ENCODE measurements around the gene PEX5L.
"Not testable (repeated sequence)": the region's sequence is repeated elsewhere in the genome, so short reads cannot be mapped to it uniquely, and the experiment has no call there.

Gene PEX5L

GRCh38 chr3:179829401-179829800, 207.3 kb downstream of the PEX5L start:
- DNase-seq: no peak

DNA sequence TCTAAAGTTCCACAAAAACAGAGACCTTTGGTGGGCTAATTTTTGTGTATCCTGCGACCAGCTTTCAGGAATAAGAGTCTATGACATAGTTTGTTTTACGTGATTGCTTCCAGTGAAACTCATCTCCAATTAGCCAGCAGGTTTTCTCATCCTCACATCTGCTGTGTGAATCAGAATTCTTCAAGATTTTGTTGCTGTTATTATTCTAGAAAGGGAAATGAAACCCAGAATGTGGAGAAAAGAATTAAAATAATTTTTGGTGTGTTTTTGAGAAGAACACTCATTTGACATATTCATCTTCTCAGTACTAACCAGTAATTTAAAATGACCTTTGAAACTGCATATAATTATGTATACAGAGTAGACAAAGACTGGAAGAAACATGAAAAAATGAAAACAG, 208.0 kb downstream of the PEX5L start:
- DNase-seq: no peak

DNA sequence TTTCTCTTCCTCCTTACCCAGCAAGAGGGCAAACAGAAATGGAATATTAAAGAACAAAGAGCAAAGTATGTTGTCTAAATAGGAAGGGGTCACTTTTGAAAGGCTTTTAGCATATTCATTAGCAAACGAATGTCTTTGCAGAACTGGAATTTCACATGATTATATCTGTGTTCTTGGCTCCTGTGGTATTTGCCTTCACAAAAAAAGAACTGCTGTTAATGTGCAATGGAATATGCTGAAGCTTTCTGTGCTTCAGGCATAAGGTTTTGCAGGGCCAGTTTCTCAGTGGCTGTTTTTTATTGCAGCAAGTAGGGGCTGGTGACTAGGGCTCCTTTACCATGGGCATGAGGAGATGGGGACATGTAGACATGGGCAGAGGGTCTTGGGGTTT, 210.5 kb downstream of the PEX5L start:
- DNase-seq: no peak

DNA sequence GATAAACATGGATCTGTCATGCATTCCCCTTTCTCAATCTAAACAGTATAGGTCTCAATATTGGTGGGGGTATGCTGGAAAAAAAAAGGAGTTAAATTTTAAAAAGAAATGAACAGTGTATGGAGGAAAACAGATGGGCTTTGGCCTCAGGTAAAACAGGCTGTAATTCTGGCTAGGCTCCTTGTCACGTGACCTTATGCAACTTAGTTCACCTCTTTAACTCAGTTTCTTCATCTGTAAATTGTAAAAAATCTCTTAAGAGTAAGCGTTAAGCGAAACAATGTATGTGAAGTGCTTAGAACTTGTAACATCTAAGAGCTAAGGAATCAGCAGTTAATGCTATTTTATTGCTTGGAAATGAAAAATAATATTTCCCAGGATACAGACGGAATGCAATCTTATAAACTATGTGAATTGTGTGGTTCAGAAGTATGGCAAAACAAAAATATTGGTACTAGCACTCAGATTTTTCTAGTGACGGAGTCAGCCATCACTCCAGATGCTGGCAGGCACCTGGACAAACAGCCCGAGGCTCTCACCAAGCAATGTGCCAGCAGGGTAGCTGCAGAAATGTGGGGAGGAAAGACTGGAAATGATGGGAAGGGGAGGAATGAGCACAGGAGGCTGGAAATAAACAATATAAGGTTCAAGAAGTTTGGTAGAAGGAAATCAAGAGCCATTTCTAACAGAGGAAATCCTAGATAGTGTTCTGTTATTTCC, 211.1 kb downstream of the PEX5L start:
- no peak for DNase-seq

DNA sequence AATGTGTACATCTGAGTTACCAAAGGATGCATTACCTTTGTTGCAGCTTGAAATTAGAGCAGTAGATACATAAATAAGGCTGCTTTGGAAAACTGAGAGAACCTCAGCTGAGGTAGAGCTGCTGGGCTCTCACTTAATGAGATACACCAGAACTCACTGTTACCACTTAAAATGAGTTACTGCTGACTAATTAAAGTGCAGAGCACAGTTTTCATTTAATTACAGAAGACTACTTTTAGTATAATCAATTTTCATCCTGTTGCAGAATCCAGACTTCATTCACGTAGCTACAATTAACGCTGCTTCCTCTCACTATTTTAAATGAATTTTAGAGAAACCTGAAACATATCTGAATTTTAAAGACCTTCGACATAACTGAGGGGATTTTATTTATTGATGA, 214.4 kb downstream of the PEX5L start:
- DNase-seq: no peak

- no peak for DNase-seq
These were observed 217.4 kb downstream of the PEX5L start for GRCh38 chr3:179819379-179819778.

- DNase-seq: no peak
These were observed 224.7 kb downstream of the PEX5L start for GRCh38 chr3:179812096-179812382.

- DNase-seq: no peak
These were observed 225.2 kb downstream of the PEX5L start for GRCh38 chr3:179811321-179812095.

DNA sequence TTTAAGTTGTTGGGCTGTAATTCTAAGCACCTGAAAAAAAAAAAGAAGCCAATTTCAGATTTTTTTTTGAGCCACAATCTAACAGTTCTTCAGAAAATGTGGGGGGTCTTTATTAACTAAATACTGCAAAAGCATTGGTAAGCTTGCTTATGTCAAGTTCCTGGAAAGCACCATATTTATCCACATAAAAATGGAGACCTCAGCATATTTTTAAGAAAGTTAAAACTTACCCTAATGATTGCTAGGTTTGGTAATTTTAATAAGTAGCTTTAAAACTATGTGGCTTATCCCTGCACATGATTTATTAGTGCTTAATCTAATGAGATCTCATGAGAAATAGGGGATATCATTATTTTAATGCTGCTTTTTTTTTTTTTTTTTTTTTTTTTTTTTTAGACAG, 227.1 kb downstream of the PEX5L start:
- DNase-seq: no peak

GRCh38 chr3:179807588-179807987, 229.1 kb downstream of the PEX5L start:
- no peak for DNase-seq

DNA sequence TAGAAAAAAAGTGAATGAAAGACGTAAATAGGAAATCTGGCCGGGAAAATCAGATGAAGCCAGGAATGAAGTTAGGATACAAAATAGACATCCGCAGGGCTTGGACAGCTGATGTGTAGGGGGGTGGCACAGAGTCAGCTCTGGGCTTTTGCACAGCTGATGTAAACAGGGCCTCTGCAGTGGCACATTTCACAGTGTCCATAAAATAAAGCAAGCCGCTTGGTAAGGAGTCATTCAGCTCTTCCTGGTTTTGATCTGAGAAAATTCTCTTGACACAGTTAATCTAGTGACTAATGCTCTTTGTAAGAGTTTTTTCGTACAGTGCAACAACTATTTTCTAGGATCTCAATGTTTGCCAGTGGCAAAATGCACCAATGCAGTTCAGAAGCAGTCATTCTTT, 230.6 kb downstream of the PEX5L start:
- no peak for DNase-seq

DNA sequence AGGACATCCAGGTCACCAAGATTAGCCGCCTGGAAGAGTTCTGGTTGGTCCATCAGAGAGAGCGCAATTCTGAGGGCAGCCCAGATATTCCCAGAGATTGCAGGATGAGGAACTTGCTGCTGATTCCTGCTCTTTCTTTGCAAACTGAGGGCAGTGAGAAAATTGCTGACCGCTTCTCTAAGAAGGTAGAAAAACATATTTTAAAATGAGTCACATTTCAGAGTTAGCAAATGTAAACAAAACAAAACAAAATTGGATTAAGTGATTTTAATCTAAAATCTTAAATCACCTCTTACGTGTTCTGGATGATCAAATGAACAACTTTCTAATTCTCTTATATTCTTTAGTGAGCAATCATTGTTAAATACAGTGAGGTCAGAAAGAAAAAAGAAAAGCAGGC, 234.9 kb downstream of the PEX5L start:
- no peak for DNase-seq

- DNase-seq: no peak
These were observed 235.5 kb downstream of the PEX5L start for GRCh38 chr3:179801263-179801662.

DNA sequence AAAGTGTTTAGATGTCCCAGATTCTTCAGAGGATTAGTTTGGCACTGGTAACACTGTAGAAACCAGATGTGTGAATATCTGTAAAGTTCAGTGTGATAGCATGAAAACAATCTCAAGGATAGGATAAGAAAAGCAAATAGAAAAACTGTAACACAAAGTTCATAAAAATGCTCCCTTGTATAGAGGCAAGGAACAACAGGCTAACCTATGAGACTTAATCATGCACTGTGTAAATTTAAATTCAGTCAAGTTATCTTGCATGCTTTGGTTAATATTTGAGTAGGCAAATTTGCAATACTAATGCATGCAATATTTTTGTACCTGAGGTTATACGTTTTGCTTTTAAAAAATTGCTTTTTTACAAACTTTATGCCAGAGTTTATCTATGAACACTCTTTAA, 239.5 kb downstream of the PEX5L start:
- no peak for DNase-seq

DNA sequence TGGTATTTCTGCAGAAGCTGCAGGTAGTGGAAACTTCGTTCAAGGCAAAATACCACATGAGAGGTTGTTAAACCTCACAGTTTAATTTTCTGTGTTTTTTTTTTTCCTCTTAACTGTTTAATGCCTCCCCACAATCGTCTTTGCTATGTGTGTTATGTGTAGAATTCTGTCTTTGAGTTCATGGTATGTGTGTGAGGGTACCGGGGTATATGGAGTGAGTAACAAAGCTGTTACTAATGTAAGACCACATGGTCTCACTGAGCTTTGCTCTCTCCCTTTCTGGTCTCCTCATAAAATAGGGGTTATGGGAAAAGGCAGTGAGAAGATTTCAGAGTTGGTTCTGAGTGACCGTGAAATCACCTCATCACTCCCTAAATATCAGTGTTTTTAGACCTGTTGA, 240.3 kb downstream of the PEX5L start:
- no peak for DNase-seq

DNA sequence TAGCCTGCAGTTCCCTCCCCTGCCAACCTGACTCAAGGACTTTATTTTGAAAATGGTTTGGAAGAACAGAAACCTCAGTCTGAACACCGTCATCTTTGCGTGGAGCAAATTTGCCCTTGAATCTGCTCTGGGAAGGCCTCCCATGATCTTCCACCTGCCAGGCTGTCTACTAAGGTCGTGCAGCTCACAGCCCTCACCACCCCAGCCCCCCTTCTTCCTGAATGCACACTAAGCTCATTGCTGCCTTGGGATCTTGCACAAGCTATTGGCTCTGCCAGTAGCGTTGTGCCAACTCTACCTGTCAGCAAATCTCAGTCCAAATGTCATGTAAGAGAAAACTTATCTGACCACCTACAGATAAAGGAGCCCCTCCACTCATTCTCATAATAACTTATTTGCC, 242.4 kb downstream of the PEX5L start:
- DNase-seq: no peak

- no peak for DNase-seq
These were observed 244.9 kb downstream of the PEX5L start for GRCh38 chr3:179791793-179792192.

- DNase-seq: no peak
These were observed 247.7 kb downstream of the PEX5L start for GRCh38 chr3:179788996-179789395.

- not testable (repeated sequence) for DNase-seq
These were observed 253.9 kb downstream of the PEX5L start for GRCh38 chr3:179782841-179783240.

DNA sequence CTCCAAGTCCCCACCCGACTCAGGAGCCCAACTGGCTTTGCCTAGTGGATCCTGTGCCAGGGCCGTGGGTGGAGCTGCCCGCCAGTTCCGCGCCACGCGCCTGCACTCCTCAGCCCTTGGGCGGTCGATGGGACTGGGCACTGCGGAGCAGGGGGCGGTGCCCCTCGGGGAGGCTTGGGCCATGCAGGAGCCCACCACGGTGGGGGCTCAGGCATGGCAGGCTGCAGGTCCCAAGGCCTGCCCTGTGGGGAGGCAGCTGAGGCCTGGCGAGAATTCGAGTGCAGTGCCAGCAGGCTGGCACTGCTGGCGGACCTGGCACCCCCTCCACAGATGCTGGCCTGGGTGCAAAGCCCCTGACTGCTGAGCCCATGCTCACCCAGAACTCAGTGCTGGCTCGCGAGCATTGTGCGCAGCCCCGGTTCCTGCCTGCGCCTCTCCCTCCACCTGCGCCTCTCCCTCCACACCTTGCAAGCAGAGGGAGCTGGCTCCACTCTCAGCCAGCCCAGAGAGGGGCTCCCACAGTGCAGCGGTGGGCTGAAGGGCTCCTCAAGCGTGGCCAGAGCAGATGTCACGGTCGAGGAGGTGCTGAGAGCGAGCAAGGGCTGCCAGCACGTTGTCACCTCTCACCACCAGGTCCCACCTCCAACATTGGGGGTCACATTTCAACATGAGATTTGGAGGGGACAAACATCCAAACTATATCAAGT, 261.2 kb downstream of the PEX5L start:
- no peak for DNase-seq

GRCh38 chr3:179772297-179772696, 264.4 kb downstream of the PEX5L start:
- no peak for DNase-seq

- DNase-seq: no peak
These were observed 264.9 kb downstream of the PEX5L start for GRCh38 chr3:179771797-179772196.

DNA sequence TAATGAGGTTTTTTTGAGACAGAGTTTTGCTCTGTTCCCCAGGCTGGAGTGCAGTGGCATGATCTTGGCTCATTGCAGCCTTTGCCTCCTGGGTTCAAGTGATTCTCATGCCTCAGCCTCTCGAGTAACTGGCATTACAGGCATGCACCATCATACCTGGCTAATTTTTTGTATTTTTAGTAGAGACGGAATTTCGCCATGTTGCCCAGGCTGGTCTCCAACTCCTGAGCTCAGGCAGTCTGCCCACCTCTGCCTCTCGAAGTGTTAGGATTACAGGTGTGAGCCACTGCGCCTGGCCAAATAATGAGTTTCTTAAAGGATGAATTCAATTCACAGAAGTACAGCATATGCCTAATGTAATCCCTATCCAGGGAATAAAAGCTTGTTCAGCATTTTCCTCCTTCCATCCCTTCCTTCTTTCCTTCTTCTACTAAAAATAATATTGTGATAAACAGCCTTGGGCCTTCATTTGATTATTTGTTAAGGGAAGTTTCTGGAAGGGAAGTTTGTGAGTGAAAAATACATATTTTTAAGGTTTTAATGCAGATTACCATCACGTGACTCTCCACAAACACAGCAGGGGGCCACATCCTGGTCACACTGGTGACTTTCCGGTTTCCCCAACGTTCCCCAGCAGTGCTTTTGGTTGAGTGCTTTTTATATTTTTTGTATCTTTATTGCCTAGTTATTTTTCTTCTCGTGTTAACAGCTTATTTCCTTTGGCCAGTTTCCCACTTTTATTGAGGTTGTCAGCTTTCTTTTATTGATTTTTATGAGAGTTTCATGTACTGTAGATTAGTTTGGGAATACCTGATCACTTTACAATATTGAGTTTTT, 267.1 kb downstream of the PEX5L start:
- no peak for DNase-seq
